Activated naive CD4-positive, alpha-beta T cell treated with anti-CD3 and anti-CD28 coated beads, Interleukin-2, amount 50 U/mL, for 16 hours (primary cell): ENCODE data around the gene SIRT7.

Source experiments
- DNase-seq: peaks from one replicate; pipeline ENCODE4 v3.0.0-alpha.2; 2020

The SIRT7 gene, protein sequence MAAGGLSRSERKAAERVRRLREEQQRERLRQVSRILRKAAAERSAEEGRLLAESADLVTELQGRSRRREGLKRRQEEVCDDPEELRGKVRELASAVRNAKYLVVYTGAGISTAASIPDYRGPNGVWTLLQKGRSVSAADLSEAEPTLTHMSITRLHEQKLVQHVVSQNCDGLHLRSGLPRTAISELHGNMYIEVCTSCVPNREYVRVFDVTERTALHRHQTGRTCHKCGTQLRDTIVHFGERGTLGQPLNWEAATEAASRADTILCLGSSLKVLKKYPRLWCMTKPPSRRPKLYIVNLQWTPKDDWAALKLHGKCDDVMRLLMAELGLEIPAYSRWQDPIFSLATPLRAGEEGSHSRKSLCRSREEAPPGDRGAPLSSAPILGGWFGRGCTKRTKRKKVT

DNA sequence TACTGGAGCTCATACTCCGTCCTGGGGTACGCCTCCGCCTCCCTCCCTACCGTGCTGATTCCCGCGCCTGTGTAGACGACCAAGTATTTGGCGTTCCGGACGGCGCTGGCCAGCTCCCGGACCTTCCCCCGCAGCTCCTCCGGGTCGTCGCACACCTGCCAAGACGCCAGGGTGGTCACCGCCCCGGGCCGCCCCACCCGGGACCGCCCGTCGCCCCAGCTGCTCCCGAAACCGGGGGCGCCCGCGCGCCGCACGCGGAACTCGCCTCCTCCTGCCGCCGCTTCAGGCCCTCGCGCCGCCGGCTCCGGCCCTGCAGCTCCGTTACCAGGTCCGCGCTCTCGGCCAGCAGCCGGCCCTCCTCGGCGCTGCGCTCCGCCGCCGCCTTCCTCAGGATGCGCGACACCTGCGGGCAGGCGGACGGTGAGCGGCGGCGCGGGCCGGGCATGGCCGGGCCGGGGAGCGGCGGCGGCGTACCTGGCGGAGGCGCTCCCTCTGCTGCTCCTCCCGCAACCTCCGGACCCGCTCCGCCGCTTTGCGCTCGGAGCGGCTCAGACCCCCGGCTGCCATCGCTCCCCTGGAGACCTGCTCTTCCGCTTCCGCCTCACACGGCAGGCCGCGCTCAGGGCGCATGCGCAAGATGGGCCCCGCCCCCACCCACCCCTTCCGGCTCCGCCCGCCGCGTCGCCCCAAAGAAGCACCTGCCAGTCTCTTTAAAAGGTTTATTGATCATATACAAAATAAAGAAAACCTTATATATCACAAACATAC, at the start of gene SIRT7:
Gene SIRT7, minus strand, starts transcription at position 612 of the 768 bp plus-strand sequence. Its CDS starts 45 bp downstream, at position 567.
- DNase-seq, result peak; percentile 72

DNA sequence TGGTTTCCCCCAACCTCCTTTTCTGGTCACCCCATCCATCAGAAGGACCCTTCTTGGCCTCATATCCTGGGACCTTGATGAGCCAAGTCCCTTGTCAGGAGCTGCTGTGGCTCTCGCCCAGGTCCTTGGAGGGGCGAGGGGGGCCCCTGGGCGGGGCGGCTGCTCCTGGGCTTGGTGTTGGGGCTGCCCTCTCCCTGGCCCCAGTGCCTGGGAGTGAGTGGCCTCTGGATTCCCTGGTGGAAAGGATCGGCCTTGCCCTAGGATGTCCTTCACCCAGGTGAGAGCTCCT, 49.2 kb upstream of the SIRT7 start:
- no peak for DNase-seq

DNA sequence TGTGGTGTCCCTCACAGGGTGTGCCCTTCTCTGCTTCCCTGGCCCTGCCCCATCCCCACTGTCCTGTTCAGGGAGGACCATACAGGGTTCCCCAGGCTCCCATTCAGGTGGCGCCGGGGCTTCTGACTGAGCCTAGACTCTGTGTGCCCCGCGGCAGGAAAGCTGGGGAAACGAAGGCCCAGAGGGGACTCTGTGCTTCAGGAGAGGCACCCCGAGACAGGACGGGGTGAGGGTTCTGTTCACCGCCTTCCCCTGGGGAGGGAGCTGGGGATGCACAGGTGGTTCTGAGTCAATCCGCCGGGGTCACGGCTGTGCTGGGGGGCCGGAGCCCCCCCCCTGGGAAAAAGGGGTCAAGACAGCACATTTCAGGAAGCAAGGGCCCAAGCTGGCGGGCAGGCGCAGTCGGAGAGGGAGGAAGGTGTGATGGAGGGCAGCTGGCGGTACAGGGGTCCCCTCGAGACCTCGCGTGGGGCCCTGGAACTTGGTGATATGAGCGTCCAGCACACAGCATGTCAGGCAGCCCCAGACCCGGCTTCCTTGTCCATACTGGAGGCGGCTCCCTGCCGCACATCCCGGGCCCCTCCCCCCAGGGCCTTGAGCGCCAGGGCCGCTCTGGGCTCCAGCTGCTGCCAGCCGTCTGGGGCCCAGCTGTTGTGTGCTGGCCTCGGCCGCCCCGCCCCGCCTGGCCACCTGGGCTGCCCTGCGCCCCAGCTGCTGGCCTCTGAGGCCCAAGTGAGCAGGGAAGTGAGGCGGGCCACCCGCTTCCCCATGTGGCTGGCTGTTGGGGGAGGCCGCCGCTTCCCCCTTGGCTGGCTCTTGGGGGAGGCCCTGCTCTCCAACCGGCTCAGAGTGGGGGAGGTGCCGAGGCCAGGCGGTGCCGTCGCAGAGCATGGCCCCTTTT, 48.6 kb upstream of the SIRT7 start:
- no peak for DNase-seq

DNA sequence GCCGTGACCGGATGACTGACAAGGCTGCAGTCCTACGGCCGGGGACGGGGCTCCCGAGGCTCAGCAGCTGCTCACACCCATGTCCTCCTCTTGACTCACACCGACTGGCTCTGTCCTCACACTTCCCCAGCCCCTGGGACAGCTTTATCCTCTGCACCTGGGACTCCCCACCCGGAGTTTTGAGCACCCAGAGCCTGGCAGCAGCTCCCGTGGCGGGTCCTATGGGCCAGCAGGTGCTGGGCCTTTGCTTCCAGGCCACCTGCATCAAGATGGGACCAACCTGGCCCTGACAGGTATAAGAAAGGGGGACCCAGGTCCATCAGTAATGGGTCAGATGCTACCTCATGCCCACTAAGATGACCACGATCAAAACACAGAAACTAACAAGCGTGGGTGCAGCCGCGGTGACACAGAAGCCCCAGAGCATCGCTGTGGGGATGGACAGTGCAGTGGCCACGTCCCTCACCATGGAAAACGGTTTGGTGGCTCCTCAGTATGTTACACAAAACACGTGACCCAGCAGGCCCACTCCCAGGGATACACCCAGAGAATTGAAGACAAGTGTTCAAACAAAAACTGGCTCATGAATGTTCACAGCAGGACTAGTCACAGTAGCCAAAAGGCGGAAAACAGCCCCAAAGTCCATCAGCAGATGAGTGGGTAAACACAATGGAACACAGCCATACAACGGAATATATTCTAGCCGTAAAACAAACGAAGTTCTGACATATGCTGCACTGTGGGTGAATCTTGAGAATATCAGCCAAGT, 46.3 kb upstream of the SIRT7 start:
- DNase-seq, result no peak

DNA sequence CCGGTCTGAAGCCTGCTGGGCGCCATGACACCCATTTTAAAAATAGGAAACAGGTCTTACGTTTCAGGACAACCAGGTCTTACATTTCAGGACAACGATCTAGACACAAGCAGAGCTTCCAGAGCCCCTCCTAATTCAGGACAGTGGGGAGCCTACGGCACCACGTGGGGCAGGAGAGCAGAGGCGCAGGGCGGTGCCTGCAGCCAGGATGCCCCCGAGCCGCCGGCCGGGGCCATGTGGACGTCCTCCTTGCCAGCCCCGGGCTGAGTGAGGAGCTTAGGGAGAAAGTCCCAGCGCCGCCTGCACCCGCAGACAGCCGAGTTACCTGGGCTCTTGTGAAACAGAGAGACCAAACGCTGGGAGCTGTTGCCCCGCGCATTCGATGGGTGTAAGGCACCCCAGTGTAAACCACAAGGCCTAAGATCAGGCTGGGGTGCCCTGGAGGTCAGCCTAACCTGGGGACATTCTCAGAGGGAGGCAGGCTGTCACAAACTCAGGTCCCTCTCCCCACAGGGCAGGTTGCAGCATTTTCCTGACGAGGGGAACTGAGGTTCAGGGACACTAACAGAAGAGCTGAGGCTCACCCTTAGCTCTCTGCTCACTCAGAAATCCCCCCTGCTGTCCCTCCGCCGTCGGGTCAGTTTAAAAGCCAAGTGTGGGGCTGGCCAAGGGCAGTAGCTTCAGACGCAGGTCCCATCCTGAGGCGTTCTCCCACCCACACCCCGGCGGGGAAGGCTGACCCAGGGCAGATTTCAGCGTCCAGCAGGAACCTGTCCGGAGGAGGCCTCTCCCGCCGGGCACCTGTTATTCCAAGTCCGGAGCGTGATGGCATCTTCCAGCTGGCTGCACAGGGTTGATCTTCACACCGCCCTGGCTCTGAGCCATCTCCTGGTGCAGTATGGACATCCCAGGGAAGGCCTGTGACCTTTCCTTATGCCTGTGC, 44.8 kb upstream of the SIRT7 start:
- no peak for DNase-seq

DNA sequence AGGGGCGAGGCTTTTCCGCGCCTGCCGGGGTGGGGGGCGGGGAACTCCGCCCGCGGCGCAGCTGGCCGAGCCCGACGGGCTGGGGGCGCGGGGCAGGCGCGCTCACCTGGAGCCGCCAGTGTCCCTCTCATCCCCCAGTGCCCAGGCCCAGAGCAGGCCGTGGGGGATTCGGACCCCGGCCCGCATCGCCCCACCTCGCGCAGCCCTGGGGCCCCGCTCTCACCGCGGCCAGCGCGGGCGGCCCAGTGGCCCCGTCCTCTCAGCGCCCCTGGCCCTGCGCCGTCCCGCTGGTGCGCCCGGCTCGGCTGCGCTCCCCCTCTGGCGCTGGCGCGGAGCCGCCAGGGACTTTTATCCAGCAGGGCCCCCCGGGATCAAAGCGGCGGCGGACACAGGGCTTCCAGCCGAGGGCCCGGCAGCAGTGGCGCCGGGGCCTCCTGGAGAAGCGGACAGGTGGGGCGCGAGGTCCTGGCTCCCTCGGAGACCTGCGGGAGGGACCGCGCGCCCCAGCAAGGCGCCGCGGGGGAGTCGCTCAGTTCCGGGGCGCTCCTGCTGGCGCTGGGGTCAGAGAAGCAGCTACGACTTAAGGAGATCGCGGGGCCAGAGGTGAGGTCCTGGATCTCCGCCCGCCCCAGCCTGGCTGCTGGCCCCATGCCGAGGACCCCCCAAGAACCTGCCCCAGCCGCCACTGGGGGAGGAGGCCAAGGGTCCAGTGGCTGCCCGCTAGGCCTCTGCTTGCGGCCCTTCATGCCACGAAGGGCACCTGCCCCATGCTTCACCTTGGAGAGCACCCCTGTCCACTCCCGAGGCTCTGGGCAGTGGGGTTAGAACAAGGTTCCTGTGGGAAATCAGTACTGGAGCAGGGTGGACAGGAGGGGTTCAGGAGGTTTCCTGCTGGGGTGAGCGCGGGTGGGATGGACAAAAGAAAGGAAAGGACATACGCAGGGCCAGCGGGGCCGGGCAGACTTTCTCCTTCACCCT, 43.8 kb upstream of the SIRT7 start:
- no peak for DNase-seq

DNA sequence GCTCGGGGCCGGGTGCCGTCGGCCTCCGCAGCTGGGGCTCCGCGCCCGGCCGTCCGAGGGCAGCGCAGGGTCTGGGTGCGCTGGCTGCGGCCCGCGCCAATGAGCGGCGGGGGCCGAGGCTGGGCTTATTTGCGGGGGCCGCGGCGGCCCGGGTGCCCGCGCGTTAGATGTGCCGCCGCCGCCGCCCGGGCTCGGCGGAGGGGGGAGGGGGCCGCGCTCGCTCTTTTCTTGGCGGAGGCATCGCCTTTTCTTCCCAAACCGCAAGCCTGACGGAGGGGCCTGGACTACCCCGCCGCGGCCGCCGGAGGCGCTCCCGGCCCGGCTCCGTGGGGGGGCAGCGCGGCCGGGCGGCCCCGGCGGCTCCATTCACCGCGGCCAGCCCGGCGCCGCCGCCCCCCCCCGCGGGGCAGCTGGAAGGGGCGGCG, 43.1 kb upstream of the SIRT7 start, which contains the start of gene NOTUM:
Gene NOTUM, minus strand, starts transcription at position 101 of the 425 bp plus-strand sequence. CDS start 278 bp downstream, outside the sequence.
- DNase-seq, result no peak

DNA sequence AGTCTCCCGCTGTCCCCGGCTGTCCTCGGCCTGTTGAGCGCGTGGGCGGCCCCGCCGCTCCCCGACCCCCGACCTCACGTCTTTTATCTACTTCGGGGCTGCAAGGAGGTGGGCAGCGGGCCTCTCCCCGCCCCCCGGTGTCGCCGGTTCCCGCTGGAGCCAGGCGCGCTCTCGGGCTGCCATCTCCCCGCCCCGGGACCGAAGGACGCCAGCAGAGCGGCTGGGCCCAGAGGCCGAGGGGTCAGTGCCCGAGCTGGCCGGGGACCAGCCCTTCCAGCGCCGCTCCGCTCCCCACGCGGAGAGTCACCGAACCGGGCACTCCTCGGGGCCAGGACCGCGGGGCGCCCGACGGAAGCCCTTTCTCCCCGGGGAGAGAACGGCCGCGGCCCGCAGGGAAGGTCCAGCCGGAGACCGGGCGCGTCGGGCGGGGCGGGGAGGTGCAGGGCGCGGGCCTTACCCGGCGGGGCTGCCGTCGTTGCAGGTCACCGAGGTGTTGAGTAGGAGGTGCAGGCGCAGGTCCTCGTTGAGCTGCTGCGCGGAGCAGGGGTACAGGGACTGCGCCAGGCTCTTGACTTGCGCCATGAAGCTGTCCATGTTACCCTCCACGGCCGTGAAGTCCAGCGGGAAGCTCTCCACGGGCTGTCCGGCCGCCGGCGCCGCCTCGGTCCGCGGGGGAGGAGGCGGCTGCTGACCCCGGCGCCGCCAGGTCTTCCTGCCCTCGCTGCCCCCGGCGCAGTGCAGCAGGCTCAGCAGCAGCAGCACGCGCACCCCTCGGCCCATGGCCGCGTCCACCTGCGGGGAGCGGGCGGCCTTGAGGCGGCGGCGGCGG, 42.4 kb upstream of the SIRT7 start:
- no peak for DNase-seq

DNA sequence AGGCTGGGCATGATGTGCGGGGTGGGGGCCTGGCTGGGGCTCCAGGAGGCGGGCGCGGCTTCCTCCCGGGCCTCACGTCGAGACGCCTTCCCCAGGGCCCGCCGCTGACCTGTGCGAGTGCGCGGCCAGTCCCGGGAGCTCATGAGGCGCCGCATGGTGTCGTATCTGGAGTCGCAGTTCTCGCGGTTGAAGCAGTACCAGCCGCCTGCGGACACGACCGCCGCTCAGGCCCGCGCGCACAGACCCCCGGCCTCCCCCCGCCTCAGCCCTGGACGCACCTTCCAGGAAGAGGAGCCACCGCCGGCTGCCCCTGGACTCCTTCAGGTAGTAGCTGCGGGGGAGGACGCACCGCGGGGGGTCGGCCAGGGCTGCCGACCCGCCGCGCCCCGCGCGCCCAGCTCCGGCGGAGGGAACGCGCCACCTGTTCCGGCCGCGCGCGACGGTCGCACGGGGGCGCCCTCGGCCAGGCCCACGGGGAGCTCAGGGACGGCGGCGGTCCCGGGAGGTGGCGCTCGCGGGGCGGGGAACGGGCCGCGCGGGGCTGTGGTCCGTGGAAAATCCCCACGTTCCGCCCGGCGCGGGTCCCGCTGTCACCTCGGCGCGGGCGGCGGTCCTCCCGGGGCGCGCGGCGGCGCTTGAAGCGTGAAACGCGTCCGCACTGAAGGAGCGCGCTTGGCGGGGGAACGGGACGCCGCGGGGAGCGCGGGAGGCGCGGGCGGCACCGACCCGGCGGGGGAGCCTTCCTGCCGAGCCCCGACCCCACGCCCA, 41.6 kb upstream of the SIRT7 start:
- peak; percentile 83 for DNase-seq

DNA sequence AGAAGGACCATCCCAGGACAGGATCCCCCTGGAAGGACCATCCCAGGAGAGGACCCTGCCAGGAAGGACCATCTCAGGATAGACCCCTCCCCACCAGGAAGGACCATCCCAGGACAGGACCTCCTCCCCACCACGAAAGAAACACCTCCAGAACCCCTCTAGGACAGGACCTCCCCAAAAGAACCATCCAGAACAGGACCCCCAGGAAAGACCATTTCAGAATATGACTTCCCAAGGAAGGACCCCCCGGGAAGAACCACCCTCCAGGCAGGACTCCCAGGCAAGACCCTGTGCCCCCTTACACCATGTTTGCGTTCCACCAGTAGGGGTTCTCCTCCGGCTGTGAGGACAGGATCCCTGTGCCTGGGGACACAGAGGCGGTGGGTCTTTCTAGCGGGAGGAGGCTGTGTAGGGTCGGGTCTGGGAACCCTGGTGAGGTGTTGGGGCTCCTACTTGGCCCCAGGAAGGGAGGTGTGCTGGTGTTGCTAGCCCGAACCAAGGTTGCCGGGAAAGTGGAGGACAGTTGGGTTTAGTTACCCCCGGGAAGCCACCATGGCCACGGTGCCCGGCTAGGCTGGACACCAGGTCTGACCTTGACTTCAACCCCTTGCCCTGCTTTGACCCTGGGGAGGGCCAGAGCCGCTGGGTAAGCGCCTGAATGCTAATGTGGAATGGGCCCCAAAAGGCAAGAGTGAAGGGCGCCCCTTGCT, 40.8 kb upstream of the SIRT7 start:
- DNase-seq, result no peak

DNA sequence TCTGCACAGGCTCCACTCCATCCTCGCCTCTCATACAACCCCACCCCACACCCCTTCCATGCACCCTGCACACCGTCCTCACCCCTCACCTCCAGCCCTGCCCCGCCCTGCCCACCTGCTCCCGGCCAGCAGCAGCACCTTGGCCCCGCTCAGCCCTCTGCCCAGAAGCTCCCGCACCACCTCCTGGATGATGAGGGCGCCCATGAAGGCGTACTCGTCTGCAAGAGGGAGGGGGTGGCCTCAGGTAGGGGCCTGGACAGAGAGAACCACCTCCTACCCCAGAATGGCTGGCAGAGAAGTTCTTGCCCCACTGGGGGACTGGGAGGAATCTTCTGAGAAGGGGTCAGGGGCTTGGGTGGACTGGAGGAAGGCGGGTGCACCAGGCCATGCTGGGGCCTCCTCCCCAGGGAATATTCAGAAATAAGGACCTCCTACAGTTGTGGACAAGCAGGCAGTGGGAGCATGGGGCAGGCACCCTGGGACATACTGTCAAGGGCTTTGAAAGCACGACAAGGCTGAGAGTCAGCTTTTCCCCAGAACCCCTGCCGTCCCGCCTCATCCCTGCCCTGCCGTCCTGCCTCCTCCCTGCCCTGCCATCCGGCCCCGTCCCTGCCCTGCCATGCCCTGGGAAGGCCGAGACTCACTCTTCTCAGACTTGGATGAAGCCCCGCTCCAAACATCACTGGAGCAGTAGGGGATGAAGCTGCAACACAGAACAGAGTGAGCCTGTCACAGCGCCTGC, 39.9 kb upstream of the SIRT7 start:
- DNase-seq, result no peak

DNA sequence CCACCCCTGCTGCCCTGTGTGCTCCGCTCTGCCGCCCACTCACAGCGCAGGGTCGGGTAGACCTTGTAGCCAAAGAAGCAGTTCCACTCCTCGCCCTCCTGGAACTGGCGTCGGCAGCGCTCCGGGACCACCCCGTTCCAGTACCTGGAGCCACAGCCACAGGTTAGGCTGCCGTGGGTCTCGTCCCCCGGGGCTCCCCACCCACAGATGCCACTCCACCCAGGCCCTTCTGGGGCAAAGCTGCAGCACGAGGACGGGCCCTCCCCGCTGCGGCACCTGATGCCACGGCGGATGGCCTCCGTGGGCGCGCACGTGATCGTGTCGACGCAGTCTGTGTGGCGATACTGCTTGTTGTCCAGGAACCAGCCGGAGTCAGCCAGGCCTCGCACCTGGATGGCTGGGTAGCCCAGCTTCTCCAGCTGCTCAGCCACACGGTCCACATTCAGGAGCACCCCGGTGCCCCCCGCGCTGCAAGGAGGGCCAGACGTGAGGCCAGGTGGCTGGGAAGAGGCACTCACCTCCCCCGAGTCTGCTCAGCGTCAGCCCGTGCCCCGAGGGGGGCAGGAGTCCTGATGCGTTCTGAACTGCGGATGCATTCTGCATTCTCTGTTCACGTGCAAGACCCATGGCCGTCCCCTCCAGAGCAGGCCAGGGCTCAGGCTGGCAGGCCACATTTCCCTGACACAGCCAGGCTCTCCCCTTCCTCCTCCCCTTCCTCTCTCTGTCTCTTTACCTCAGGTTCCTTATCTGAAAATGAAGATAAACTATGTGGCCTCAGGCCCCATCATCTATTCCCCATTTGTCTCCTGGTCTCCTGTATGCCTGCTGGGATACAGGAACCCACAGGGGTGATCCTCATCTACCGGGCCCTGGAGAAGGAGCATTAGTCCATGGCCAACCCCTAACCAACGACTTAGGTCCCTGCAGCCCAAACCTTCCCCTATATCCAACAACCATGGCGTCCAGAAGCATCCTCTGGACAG, 38.9 kb upstream of the SIRT7 start:
- no peak for DNase-seq

DNA sequence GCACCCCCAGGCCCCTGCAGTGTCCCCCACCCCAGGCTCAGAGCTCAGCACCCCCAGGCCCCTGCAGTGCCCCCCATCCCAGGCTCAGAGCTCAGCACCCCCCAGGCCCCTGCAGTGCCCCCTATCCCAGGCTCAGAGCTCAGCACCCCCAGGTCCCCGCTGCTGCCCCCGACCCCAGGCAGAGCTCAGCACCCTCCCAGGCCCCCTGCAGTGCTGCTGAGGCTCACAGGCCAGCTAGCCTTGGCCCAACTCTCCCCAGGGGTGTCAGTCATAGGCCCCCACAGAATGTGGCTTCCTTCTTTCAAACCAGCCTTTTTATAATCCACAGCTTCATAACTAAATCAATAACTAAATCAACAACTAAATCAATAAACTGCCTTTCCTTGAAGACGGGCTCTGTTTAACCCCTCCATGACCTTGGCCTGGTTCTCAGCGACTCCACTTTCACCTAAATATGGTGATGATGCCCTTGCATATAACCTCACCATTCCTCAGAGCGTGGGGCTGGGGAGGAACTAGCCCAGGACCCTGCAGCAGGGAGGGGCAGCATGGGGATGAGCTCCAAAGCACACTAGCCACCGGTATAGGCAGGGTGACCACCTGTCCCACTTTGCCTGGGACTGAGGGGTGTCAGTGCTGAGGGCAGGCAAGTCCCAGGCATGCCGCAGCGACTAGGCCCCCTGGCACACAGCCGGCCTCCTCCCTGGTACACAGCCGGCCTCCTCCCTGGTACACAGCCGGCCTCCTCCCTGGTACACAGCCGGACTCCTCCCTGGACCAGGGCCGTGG, 38.0 kb upstream of the SIRT7 start:
- DNase-seq, result no peak

DNA sequence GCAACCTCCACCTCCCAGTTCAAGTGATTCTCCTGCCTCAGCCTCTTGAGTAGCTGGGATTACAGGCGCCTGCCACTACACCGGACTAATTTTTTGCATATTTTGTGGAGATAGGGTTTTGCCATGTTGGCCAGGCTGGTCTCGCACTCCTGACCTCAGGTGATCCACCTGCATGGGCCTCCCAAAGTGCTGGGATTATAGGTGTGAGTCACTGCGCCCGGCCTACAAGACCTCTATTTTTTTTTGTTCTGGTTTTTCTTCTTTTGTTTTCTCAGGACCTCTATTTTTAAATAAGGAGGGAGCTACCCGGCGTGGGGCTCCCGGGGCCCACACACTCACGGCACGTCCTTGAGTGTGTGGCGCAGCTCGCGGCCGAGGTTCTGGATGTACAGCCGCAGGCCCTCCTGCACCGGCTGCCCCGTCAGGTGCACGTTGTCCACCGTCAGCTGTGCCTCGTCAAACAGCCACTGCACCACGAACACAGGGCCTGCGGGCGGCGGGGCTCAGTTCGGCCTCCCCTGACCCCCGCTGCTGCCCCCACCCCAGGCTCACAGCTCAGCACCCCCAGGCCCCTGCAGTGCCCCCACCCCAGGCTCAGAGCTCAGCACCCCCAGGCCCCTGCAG, 37.2 kb upstream of the SIRT7 start:
- no peak for DNase-seq
